ENCODE measurements around the gene SRRM1.
"Not testable (repeated sequence)": the region's sequence is repeated elsewhere in the genome, so short reads cannot be mapped to it uniquely, and the experiment has no call there.

SRRM1 gene

DNA sequence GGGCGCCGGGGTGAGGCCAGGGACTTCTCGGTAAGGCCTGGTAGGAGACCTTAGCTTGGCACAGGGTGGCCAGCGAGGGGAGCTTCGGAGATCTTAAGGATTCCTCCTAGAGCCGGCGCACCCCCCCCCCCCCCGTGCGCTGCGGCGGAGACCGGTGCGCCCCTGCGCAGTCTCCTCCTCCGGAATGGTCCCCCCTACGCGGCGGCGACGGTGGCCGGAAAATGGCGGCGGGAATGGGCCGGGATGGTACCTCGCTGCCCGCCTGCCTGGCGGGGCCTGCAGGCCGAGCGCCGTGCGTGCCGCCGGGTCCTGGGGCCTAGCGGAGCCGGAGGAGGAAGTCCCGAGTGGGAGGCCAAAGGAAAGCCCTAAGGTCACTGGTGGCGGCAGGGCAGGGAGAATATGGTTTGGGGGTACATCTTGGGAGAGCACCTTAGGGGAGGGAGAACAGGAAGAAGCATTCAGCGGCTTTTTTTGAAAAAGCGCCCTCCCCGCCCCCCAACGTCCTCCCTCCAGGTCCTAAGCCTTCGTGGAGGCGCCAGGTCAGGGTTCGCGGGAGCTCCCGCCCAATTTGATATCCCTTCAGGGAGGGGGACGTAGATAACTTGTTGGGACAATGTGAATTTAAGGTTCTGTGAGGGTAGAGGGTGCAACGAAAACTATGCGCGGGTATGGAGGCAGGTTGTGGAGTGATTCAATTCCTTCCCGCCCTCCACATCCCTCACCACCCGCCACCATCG lies 429 bp downstream of the SRRM1 start:
- DNase-seq (ENCODE audit: low spot score), result no peak

DNA sequence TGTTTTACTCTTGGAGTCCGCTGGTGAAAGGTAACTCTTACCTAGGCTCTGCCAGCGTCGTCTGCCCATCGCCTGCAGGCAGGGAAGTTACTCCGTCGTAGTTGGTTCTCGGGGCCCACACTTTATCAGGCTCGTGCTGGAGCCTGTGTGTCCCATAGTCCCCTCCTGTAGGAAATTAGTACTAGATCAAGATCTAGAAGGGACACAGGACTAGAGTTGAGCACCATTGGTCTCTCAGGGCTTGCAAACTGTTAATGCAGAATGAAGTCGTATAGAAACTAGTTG lies 940 bp downstream of the SRRM1 start:
- no peak for DNase-seq (ENCODE audit: low spot score)

GRCh38 chr1:24648919-24649318 lies 5.8 kb downstream of the SRRM1 start:
- no peak for DNase-seq (ENCODE audit: low spot score)

GRCh38 chr1:24652382-24652781 lies 9.3 kb downstream of the SRRM1 start:
- no peak for DNase-seq (ENCODE audit: low spot score)

GRCh38 chr1:24654010-24654409 lies 10.9 kb downstream of the SRRM1 start:
- DNase-seq (ENCODE audit: low spot score), result no peak

GRCh38 chr1:24656046-24656445 lies 12.9 kb downstream of the SRRM1 start:
- DNase-seq (ENCODE audit: low spot score), result no peak

- no peak for DNase-seq (ENCODE audit: low spot score)
These were observed 14.7 kb downstream of the SRRM1 start for GRCh38 chr1:24657781-24658180.

- no peak for DNase-seq (ENCODE audit: low spot score)
These were observed 16.2 kb downstream of the SRRM1 start for GRCh38 chr1:24659166-24659904.

DNA sequence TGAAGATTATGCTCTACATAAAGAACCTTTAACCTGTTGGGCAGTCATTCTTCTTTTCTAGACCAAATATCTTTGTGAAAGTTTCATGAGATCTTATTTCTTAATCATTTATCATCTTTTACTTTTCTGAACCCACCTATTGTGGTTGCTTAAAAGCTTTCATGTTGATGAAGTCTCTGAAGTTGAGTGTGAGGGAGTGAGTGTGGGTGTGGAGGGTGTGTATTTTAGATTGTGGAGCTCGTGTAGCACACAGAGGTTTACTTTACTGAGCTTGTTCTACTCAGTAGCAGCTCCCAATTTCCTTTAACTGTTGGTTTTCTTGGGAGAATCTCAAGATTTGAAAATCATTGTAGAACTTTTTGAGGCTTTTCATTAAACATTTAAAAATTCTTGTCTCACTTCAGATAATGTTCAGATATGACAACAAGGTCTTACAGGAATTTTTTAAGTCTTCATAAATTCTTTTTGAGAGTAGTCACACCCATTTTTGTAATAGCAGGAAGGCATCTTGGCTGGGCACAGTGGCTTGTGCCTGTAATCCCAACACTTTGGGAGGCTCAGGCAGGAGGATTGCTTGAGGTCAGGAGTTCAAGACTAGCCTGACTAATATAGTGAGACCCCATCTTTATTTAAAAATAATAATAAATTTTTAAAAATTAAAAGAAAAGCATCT lies 17.0 kb downstream of the SRRM1 start:
- DNase-seq (ENCODE audit: low spot score), result no peak

DNA sequence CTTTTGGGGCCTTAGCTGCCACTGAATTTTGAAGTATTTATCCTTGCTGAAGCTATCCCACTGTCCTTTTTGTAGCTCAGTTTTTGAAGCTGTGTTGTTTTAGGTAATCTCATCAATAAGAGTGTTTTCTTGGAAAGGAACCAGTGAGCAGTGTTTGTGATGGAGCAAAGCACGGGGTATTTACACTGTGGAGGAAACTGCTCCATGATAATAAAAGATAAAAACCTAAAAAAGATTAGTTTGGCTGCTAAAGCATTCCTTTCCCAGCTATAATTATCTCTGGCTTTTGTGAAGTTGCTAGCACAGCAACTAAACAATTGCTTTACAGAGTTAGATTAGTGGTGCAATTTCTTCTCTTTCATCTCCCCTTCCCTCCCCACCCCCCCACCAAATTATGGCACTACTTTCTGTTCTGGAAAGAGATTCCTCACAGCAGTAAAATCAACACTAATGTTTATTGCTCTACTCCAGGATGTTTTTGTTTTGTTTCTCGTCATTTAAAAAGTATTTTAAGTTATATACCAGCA lies 21.5 kb downstream of the SRRM1 start:
- DNase-seq (ENCODE audit: low spot score), result no peak

GRCh38 chr1:24666794-24667193 lies 23.7 kb downstream of the SRRM1 start:
- DNase-seq (ENCODE audit: low spot score), result no peak

DNA sequence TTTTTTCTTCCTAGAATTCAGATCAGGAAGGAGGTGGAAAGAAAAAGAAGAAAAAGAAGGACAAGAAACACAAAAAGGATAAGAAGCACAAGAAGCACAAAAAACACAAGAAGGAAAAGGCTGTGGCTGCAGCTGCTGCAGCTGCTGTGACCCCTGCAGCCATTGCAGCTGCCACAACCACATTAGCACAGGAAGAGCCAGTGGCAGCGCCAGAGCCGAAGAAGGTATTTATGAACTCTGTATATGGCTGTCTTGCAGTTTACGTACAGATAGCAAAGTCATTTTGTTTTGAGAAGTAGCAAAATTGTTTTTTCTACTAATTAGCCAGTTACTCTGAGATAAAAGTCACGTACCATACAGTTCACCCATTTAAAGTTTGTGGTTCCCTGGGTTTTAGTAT lies 28.3 kb downstream of the SRRM1 start:
- DNase-seq (ENCODE audit: low spot score), result not testable (repeated sequence)

DNA sequence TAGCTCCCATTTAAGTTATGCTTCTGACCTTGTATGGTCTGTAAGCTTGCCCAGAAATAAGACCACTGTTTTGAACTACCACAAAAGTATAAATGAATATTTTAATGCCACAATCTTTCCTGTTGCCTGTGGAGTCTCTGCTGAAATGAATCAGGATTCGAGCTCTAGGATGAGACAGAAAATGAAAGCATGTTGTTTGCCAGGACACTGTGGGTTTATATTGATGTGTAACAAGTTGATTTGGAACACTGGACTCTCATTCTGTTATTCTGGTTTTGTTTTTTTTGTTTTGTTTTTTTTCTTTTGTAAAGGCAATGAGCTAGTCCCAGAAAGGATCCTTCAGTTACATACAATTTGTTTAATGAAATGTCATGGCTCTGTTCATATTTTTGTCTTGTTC lies 29.6 kb downstream of the SRRM1 start:
- DNase-seq (ENCODE audit: low spot score), result not testable (repeated sequence)

DNA sequence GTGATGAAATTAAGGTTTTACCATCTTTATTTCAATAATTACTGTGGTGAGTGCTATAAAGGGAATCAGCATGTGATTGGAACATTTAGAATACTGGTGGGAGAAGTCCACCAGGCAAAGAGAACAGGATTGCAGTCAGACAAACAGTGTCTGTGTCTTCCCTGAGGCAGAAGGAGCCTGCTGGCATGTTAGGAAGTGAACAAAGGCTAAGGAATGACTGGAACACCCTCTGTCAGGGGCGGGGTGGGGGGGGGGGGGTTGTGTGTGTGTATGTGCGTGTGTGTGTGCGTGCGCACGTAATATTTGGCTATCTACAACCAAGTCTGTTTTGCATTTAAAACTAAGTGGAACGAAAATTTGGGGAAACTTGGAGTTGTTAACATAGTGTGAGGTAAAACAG lies 30.2 kb downstream of the SRRM1 start:
- DNase-seq (ENCODE audit: low spot score), result no peak

DNA sequence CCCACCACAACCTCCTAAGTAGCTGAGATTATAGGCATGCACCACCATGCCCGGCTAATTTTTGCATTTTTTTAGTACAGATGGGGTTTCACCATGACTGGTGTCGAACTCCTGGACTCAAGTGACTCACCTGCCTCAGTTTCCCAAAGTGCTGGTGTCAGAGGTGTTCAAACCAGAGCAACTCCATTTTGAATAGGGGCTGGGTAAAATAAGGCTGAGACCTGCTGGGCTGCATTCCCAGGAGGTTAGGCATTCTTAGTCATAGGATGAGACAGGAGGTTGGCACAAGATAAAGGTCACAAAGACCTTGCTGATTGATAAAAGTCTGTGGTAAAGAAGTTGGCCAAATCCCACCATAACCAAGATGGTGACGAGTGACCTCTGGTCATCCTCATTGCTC lies 35.3 kb downstream of the SRRM1 start:
- DNase-seq (ENCODE audit: low spot score), result not testable (repeated sequence)

DNA sequence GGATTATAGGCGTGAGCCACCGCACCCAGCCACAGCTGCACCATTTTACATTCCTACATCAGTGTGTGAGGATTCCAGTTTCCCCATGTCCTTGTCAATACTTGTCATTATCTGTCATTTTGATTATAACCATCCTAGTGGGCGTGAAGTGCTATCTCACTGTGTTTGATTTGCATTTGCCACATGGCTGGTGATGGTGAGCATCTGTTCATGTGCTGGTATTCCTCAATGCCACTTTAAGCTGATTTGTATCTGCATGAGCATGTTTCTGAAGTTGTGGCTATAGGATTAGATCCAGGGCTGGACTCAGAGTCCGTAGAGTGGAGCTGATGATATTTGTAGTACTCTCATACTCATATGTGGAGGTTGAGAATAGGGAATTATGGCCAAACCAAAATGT lies 36.6 kb downstream of the SRRM1 start:
- DNase-seq (ENCODE audit: low spot score), result no peak

GRCh38 chr1:24683713-24684162 lies 40.6 kb downstream of the SRRM1 start:
- no peak for DNase-seq (ENCODE audit: low spot score)

DNA sequence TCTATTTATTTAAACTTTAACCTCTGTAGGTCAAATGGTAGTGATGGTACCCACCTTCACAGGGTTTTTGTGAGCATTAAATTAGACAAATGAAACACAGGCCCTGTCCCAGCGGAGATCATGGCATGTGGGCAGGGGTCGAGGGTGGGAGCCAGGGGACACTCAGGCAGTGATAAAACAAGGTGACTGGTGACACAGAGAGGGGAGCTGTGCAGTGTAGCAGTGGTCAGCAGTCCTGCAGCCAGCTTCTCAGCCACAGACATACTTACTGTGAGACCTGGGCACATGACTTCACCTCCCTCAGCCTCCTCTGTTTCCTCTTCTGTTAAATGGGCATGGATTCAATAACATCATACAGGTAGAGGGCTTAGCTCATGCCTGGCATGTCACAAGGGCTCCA lies 44.9 kb downstream of the SRRM1 start:
- DNase-seq (ENCODE audit: low spot score), result no peak

GRCh38 chr1:24688621-24689195 lies 45.6 kb downstream of the SRRM1 start:
- peak; percentile 87 for DNase-seq (ENCODE audit: low spot score)

DNA sequence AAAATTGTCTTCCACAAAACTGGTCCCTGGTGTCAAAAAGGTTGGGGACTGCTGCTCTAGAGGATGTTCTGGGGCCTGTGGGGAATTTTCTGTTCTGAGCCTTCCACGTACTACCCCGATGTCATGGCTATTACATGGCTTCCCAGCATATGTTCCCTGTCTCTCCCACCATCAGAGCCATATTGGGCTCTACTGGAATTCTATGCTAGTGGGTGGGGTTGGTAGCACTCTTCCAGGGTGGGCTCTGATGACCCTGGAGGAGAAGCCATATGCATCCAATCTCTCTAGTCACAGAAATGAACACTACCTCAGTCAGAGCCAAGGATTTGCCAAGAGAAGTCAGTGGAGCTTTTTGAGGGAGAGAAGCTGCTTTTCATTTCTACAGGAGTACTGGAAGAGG lies 47.9 kb downstream of the SRRM1 start:
- DNase-seq (ENCODE audit: low spot score), result no peak

DNA sequence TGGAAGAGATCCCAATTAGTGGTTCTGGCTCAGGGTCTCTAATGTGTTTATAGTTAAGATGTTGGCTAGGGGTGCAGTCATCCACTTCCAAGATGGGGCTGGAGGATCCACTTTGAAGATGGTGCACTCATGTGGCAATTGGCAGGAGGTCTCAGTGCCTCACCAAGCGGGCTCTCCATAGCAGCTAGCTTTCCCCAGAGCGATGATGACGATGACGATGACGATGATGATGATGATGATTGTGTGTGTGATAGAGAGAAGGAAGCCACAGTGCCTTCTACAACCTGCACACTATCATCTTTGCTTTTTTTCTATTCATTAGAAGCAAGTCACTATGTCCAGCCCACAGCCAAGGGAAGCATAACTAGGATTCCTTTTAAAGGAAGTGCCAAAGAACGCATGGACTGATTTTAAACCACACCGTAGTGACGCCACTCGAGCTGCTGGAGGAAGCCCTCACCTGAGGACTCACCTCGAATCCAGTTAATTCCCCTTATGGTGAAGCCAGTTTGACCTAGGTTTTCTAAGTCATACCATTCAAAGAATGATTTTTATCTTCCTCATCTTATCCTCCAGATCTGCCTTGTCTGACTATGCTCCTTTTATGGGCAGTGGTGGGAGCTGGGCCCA lies 49.4 kb downstream of the SRRM1 start:
- no peak for DNase-seq (ENCODE audit: low spot score)

DNA sequence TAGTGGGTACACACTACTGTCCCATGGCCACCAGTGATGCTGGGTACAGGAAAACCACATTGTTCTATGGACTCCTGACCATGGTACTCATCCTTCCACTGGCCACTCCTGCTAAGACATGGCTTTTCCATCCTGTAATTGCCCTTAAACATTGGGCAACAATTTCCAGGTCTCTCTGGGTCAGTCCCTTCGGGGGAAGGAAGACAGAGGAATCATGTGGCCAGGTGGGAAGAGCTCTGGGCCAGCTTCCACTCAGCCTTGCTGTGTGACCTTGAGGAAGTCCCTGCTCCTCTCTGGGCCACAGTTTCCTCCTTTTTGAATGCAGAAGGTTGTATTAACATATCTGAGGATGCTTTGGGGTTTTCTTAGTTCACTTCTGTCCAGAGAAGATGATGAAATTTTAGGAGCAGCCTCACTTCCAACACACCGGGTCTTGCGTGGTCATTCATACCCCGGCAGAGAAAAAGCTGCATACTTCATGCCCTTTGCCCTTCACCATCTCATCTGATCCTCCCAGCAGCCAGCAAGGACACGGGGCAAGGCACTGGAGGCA lies 50.8 kb downstream of the SRRM1 start:
- no peak for DNase-seq (ENCODE audit: low spot score)

All from pons (tissue), 1 donor.